Right lobe of liver (tissue), 4 donors: ENCODE results near the gene PDE9A.

Experiments
- POLR2A ChIP-seq: fragments of 450-650 bp; IDR thresholded peaks from one replicate; pipeline ENCODE4 v1.6.1; 2017; ENCODE audit warnings: antibody characterized with exemption, mild to moderate bottlenecking
- TF ChIP-seq, protein P1 (sequence below), 4 donors: fragments of 200-600 bp in 3 of 4; fragments of 450-650 bp in 1 of 4; IDR thresholded peaks; one replicate each; pipeline versions ENCODE4 v1.5.1 to v1.8.0; 2016 to 2022; ENCODE audit warnings: antibody characterized with exemption in 4 of 4, mild to moderate bottlenecking in 2 of 4
- donor health status: DM: no; HTN: no; CAD: no.
- donor health status: DM: no; HTN: no; CAD: no.
- donor health status: DM: no; HTN: yes; CAD: no.

- TF ChIP-seq, protein P1, sequence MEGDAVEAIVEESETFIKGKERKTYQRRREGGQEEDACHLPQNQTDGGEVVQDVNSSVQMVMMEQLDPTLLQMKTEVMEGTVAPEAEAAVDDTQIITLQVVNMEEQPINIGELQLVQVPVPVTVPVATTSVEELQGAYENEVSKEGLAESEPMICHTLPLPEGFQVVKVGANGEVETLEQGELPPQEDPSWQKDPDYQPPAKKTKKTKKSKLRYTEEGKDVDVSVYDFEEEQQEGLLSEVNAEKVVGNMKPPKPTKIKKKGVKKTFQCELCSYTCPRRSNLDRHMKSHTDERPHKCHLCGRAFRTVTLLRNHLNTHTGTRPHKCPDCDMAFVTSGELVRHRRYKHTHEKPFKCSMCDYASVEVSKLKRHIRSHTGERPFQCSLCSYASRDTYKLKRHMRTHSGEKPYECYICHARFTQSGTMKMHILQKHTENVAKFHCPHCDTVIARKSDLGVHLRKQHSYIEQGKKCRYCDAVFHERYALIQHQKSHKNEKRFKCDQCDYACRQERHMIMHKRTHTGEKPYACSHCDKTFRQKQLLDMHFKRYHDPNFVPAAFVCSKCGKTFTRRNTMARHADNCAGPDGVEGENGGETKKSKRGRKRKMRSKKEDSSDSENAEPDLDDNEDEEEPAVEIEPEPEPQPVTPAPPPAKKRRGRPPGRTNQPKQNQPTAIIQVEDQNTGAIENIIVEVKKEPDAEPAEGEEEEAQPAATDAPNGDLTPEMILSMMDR (IDR thresholded peaks at IDR 0.05): peak; percentile 56 to 87 (median 64)
- peak; percentile 30 for TF ChIP-seq POLR2A
These were observed 742 bp upstream of the PDE9A start for GRCh38 chr21:42652527-42653230.
